G401 (cell line): ENCODE data around the gene KHSRP. TPM values are rescaled to one million over a fixed set of nuclear protein-coding genes. Genes with fewer than 3 reads are reported as not detected.

Experiments
- DNase-seq: peaks from one replicate; pipeline ENCODE4 v3.0.0-alpha.2; 2015; ENCODE audit warnings: low spot score
- in situ Hi-C: cut with HindIII; loops from 2 replicates; pipeline ENCODE4 v1.10.0; 2016; ENCODE audit warnings: low sequenced_read_pairs, mixed read lengths
- total RNA-seq: library from RNA; depleted of rRNA; stranded (reverse); fragments of >200 nt; shearing (Covaris generic); gene quantifications from 2 replicates; pipeline ENCODE4 v1.2.3, GENCODE V29; 2014

Gene KHSRP
- total RNA-seq, 1 experiment from 2014 or later: 189 TPM

DNA sequence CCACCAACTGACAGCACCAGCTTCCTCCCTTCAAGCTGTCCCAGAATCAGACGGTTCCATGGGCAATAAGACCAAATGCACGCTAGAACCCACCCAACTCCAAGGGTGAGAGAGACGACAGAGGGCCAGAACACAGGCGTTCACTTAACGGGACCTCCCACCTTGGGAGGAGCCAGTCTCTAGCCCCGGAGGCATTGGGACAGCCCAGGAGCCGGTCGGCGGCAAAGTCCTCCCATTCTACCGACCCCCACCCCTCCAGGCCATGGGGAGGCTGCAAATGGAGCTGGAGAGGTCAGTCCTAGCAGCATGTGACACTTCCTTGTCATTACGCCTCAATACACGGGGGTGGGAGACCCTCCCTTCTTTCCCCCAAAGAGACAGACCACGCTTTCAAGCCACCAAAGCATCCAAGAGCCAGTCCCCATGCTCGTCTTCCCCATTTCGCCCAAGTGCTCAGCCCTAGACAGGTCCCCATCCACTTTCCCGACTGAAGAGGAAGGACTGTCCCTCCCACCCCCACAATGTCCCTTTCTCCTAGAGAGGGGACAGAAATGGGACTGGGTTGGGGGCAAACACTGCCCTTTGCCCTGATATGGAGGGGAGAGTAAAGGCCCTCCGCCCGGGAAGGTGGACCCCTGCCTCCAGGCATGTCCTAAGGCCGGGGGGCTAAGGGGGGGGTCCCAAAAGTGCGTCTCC lies 964 bp downstream of the KHSRP start:
- in situ Hi-C loops: no loop called here
- DNase-seq: peak; percentile 33

DNA sequence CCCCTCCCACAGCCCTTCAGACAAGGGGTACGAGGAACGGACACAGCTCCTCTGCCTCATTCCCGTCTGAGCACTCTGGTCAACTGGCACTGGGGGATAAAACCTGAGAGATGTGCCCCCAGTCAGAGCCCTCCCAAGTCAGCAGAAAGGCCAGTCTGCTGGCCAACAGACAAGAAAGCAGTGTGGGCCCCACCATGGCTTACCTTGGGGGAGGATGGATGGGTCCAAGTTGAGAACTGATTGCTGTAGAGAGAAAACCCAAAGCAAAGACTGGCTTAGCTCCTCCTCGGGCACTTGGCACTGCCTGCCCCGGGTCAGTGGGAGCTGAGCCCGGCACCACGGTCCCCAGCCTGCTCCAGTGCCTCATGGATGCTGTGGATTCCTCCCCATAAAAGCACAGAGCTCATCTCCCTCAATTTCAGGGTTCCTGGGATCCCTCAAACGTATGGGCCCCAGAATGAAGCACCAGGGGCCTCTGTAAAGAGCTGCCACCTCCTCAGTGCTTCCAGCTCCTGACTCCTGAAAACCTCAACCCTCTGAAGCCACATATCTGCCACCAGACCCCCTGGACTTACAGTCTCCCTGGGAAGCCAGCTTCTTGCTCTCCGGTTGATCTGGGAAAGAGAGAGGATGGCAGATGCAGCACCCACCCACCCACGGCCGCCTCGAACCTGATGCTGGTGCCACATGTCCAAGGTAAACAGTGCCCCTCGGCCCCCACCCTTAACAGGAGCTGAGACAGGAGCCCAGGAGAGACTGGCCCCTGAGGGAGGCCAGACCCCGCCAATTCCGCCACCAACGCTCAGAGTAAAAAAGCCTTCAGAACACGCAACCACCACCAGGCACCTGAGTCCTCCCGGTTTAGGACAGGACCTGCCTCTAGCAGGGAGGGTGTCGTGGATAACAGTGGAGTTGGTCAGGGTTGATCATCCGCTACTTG lies 3.3 kb downstream of the KHSRP start:
- in situ Hi-C loops: no loop called here
- no peak for DNase-seq

DNA sequence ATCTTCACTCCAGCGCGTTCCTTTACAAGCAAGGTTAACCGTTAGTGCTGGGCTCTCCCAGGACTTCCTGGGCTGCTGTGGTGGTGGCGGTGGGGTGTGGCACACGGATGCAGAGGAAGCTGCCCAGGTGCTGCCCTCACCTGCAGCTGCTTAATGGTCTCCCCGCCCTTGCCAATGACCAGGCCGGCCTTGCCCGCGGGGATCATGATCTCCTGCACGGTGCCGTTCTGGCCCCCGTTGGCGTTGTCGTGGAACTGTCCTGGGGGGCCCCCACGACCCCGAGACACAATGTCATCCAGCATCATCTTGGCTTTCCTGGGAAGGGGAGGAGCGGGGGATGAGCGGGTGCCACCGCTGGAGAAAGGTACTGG lies 6.1 kb downstream of the KHSRP start:
- in situ Hi-C loops: no loop called here
- DNase-seq: no peak

DNA sequence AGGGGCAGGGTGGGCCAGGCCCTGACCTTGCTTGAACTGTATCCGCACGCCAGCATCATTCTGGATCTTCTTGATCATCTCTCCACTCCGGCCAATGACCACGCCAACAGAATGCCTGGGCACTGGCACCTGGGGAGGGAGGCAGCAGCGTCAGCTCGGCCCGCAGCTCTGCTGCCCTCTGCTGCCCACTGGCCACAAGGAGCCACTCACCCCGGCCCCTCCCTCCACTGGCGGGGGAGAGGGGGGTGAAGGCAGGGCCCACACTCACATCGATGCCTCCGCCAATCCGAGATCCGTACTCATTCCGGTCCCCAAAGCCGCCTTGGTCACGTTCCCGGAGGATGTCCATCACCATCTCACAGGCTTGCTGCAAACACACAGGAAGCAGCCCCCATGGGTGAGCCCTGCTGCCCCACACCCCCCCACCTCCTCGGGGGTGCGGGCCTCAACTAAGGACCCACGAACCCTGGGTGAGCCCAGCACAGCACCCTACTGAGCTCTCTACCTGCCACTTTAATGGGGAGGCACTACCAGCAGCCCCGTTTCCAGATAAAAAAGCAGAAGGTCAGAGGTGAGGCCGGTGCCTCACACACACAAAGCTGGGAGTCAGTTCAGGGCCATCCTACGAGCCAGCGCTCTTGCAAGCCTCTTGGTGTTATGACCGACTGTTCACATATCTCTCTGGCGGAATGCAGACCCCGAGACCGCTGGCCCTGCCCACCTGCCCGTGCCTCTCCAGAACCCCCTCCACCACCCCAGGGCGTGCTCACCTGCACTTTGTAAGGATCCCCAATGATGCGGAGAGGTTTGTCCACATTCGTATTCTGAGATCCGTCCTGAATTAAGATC lies 6.7 kb downstream of the KHSRP start:
- peak; percentile 87 for DNase-seq
- in situ Hi-C loops: no loop called here

DNA sequence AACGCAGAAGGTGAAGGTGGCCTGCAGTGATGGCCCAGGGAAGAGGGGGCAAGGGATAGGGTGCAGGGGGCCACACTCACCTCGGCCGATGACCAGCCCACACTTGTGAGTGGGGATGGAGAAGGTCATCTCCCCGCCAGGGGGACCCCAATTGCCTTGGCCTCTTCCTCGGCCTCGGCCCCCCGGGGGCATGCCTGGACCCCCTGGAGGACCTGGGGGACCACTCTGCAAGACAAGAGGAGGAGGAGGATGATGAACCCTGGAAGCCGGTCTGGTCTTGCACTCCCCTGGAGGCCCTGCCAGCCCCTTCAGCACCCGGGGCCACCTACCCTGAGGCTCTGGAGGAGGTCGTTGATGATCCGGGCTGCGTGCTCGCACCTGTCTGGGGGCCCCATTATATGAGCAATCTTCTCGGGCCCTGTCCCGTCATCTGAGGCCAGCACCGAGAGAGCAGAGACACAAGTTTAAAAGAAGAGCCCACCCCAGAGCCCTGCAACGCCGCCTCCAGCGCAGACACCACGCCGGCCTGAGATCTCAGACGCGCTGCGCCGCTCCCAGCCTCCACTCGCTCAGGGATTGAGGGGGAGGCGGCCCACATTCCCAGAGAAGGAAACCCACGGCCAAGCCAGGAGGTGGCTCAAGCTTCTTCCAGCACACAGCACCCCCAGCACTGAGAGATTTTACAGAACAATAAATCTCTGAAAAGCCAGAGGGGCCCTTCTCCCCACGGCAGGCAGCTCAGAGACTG lies 7.8 kb downstream of the KHSRP start:
- in situ Hi-C loops: no loop called here

DNA sequence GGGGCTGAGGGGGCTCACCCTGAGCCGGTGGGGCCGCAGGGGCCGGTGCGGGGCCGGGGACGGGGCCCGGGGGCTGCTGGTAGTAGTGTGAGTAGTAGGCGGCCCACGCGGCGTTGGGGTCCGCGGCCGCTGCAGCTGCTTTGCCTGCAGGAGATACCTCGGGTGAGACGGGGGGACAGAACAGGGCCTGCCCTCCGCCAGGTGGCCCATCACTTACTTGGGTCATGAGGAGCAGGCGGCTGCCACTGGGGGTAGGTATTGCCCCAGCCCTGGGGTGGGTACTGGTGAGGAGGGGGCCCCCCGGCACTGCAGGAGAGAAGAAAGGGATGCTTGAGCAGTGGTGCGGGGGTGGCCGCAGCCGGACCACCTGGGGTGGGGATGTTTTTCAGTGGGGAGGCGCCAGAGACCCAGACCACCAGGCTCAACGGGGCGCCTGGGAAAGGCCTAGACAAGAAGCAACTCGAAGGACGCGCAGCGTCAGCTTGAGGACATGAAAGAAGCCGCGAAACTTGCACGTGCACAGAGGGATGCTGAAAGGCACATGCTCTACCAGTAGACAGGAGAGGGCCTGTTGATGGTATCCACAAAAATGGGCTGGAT lies 8.9 kb downstream of the KHSRP start:
- no peak for DNase-seq
- in situ Hi-C loops: no loop called here

More for the DNA sequence above, 7.8 kb downstream of the KHSRP start:
- DNase-seq: no peak

DNA sequence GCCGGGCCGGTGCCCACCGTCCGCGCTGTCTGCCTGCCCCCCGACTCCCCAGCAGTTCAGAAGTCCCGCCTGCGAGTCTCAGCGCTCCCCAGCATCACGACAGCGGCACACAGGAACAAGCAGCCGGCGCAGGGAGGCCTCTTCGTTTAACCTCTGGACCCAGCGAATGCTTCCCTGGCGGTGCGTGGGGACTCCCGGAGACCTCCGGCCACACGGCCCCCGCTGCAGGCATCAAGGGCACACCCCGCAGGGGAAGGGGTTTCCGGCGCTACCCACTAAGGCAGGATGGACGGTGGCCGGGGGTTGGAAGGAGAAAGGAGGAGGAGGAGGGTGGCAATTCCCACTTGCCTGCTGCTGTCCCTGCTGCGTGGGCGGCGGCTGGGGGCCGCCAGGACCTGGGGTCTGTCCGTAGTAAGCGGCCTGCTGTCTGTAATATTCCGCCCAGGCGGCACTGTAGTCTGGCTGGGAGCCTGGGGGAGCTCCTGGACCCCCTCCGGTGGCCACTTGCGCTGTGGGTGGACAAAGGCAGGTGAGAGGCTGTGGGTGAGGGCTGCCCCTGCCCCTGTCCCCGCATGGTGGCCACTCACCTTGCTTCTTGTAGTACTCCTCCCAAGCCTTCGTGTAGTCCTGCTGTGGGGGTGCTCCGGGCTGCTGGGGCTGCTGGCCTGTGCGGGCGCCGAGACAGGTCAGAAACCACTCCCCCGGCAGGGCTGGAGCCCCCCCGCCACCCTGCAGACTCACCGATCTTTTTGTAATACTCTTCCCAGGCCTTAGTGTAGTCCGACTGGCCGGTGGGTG lies 9.6 kb downstream of the KHSRP start:
- no peak for DNase-seq
- in situ Hi-C loops: no loop called here

DNA sequence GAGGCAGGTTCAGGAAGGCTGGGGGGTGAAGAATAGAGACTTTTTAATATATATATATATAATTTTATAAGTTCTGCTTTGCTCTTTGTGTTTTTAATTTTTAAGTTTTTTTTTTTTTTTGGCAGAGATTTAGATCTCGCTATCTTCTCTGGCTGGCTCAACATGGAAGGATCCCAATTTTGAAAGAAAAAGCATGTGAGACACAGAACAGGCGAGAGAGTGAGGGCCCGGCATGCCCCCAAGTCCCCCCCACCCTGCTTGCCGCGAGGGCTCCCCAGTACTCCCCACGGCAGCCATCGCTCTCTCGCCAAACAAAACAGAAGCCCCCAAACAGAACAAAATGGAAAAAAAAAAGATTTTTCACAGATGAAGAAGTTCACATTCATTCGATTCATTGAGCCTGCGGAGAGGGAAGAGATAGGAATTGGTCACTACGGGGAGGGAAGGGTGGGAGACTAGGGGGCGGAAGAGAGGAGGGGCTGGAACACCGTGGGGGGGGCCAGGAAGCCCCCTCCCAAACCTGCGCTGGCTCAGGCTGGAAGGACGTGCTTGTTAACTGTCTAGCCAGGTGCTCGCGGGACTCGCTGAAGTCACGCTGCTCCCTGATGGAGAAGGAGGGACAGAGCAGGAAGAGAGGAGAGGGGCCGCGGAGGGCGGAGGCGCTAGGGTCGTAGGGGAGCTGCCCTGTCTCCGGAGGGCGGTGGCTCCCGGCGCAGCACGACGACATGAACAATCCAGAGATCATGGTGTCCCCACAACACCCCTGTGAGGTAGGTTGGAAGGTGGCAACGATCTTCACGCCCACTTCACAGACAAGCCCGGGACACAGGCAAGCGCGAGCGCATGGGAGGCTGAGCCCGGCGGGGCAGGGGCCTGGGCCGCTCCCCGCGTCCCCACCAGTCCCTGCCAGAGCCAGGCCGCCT lies 10.6 kb downstream of the KHSRP start:
- no peak for DNase-seq
- in situ Hi-C loops: no loop called here

DNA sequence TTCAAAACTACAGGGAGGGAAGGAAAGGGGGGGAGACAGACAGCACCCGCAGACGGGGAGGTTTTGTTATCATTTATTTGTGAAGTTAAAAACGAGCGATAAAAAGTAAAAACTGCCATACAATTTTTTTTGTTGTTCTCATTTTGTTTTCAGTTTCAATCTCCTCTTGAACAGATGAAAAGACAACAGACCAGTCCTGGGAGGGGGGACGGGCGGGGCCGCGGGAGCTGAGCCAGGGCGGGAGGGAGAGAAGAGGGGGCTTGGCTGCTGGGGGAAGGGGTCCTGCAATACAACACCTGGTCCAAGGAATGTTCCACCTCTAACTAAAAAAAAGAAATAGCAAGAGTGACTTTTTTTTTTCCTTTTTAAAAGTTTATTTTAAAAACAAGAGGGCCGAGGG lies 11.3 kb downstream of the KHSRP start:
- DNase-seq: no peak
- in situ Hi-C loops: no loop called here

DNA sequence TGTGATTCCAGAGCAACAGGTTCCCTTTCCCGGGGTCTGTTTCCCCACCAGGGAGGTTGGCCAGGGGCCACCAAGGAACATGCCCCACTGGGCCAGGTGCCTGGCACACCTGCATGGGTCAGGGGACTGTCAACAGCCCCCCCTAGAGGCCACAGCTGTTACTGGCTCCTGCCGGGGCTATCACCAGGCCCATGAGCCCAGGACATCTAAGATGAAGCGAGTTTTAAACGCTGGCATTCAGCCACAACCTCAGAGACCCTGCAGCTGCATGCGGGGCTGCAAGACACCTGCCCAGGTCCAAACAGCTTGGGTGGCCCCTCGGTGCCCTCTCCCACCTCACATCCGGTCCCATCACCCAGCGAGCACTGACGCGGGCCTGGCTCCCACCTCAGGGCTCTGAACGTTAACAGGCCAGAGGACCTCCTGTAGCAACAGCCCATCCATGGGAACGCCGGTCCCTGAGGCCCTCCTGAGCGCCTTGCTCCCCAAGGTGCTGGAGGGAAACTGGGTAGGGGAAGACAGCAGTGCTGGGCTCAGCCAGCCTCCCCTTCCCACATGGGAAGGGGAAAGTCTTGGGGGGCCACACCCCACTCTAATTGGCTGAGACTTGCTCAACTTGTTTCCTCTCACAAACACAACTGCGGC lies 12.0 kb downstream of the KHSRP start:
- DNase-seq: peak; percentile 49
- in situ Hi-C loops: no loop called here

DNA sequence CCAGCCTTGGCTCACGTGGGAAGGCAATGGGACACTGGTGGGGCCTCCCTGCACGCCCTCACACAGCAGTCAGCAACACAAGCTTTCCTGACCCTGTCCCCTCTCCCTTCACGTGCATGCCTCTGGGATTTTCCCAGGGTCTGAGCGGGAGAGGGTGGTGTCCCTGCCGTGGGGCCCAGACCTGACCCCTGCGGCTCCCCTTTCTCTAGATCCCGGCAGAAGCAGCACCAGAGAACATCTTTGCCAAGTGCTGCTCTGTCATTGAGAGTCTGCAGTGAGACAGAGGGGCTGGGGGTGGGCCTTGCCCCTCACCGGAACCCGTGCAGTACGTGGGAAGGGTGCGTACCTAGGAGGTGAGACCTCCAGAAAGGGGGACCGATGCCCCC lies 12.6 kb downstream of the KHSRP start:
- in situ Hi-C loops: no loop called here

DNA sequence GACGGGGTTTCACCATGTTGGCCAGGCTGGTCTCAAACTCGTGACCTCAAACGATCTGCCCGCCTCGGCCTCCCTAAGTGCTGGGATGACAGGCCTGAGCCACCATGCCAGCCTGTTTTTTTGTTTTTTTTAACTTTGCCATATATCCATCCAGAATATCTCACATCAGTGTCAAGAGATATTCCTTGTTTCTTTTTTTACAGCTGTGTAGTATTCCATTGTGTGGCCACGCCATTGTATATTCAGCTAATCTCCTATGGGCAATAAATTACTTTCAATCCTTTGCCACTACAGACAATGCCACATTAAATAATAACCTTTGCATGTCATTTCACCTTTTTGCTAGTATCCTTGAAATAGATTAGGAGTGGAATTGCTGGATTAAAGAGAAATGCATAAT lies 15.3 kb downstream of the KHSRP start:
- no peak for DNase-seq
- in situ Hi-C loops: no loop called here

More for the DNA sequence above, 12.6 kb downstream of the KHSRP start:
- no peak for DNase-seq

DNA sequence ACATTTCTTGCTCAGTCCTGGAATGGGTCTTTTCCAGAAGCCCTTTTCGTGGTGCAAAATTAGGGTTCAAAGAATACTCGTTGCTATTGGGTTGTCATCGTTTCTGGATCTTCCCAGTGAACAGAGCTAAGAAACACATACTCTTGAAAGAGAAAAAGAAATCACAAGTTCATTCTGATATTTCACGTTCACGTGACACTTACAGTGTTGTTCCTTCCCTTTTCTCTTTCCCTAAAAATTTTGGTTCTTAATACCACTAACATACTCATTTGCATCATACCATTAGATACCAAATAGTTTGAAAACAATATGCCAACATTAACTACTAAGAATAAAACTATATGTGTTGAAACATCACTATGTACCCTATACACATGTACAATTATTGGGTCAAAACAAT lies 18.2 kb downstream of the KHSRP start:
- no peak for DNase-seq
- in situ Hi-C loops: no loop called here

DNA sequence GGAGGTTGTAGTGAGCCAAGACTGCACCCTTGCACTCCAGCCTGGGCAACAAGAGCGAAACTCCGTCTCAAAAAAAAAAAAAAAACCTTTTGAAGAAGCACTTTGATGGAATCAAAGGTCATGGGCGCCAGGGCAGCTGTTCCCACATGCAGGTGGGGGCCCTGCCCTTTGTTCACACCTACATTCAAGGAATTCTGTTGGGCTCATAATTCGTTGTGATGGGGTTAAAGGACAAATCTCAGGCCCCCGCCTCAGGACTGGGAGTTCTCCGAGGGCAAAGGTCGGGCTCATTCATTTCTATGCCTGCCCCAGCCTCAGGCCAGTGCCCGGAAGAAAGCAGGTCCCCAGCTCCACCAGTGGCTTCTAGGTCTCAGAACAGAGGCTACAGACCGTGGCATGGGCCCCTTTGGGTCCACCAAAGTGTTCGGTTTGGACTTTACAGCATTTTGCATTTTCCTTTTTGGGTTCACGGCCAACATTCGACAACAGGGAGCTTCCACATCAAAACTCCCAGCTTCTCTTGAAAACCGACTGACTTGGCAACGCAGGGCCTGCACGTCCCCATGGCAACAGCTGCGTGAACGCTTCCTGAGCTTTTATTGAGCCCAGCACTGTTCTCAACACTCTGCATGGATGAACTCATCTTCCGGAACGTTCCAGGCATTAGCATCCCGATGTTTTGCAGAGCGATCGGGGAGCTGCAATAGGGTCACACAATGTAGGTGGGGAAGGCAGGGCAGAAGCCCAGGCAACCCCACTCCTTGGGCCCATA lies 21.6 kb downstream of the KHSRP start:
- peak; percentile 86 for DNase-seq
- in situ Hi-C loops: no loop called here

DNA sequence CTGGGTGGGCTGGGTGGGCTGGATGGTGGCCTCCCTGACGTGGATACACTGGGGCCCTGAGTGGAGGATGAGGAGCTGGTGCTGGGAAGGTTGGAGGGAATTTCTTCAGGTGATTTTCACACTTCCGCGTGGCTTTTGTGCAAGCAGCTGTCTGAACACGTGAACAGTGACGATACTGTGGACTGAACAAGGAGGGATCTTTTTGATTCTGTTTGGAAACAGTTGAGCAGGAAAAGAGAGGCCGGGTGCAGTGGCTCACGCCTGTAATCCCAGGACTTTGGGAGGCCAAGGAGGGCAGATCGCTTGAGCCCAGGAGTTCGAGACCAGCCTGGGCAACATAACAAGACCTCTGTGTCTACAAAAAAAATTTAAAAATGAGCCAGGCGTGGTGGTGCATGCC lies 22.6 kb downstream of the KHSRP start:
- in situ Hi-C loops: no loop called here
- DNase-seq: no peak
